ENCODE data around the gene NECAP2.

The NECAP2 gene

GRCh38 chr1:16440470-16441281, at the start of gene NECAP2:
NECAP2 (plus strand) TSS chr1:16440724; CDS start chr1:16440762, 38 bp downstream.
- DNase-seq = peak; percentile 97

- no peak for DNase-seq
These were observed 49.1 kb upstream of the NECAP2 start for GRCh38 chr1:16391411-16391810.

DNA sequence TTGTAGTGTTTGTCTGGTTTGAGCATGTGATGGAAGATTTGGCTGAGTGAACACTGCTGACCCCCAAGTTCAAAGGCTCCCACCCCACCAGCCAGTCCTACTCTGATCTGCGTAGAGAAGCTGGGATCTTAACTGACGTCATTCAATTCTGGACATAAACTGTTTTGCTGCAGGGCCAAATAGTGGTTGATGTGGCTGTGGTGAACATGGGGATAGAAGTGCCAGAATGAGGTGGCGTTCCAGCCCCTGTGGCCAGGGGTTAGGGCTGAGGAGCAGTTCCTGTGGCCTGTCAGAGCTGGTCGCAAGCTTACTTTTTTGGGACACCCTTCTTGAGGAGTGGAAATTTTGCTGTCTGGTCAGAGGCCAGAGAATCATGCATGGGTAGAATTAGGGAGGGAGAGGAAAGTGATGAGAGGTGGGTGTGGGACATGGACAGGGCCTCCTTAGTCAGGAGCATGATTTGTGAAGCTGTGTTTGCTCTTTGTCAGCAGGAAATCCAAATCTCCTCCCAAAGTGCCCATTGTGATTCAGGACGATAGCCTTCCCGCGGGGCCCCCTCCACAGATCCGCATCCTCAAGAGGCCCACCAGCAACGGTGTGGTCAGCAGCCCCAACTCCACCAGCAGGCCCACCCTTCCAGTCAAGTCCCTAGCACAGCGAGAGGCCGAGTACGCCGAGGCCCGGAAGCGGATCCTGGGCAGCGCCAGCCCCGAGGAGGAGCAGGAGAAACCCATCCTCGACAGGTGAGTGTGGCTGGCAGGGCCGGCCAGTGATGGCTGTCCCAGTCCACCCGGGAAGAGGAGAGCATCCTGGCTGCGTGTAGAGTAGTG, 47.6 kb upstream of the NECAP2 start:
- no peak for DNase-seq

DNA sequence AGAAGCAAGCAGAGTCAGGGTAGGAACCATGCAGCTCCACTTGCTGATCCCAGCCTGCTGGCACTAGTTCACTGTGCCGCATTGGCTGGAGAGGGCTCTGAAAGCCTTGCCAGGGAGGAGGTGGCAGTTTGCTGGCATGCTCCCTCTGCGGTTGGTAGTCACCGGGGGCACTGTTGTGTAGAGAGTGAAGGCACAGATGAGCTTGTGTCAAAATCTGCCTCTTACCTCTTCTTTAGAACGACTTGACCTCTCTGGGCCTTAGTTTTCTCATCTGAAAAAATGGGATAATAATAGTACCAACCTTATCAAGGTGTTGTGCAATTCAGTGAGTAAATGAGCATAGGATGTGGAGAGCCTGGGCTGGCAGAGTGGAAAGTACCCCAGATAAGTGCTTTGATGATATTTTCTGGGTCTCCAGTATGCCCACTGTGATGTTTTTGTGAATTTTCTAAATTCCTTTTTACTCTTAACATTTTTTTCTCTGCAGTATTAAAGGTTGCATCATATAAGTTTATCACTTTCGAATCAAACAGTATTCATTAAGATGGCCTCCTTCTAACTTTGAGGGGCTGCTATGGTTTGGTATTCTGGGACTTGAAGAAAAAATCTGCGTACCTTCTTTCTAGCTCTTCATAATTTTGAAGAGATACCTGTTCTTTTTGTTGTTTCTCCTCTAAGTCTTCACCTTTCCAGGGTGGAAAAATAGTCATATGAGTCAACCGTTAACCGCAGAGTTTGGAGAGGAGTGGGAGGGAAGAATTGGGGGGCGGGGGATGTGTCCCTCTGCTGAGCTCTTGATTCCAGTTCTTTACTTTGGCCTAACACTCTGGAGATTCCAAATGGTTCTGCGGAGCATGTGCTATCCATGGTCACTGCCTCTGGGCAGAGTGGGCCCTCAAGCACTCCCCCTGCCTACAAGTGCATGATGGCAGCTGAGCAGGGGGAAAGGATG, 46.7 kb upstream of the NECAP2 start:
- DNase-seq = no peak

- no peak for DNase-seq
These were observed 45.5 kb upstream of the NECAP2 start for GRCh38 chr1:16394977-16395376.

DNA sequence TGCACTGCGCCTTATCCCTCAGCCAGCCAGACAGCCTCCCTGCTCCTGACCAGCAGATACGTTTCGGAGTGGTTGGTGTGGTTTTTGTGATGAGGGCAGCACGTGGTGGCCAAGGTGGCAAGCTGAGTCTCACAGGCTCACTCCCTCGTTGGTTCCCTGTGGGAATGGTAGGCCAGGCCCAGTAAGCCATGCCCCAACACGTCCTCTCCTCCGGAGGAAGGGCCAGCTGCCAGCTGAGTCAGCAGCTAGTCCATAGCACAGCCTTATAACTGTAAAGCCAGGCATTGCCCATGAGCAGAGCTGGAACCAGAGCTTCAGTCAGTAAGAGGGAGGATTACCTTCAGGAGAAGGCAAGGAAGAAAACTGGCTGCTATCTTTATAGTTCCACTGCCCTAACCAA, 43.9 kb upstream of the NECAP2 start:
- DNase-seq = no peak

GRCh38 chr1:16397120-16397519, 43.4 kb upstream of the NECAP2 start:
- no peak for DNase-seq

GRCh38 chr1:16398371-16398953, 42.1 kb upstream of the NECAP2 start:
- no peak for DNase-seq

DNA sequence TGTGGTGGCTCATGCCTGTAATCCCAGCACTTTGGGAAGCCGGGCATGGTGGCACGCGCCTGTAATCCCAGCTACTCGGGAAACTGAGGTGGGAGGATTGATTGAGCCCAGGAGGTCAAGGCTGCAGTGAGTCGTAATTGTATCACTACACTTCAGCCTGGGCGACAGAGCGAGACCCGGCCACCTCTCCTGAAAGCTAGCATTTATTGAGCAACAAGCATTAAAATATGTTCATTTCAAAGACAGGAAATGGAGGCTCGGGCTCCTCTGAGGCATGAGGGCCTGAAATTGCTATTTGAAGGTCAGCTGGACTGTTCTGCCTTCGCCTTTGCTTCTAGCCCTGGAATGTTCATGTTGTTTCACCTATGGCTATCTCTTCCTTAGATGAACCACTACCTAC, 37.8 kb upstream of the NECAP2 start:
- DNase-seq = no peak

GRCh38 chr1:16405441-16405840, 35.1 kb upstream of the NECAP2 start:
- DNase-seq = no peak

DNA sequence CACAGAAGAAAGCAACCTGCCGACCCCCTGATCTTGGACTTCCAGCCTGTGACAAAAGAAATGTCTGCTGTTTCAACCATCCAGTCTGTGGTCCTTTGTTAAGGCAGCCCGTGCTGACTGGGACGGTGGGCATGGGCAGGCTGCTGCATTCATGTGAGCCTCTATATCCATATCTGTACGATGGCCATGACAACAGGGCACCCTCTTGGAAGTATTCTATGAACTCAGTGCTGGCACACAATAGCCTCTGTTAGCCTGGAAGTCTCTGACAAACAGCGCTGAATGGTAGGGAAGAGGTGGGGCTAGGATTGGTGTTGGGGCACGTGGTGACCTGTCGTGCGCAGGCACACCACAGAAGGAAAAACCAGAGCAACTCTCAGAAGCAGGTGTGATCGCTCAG, 33.7 kb upstream of the NECAP2 start:
- no peak for DNase-seq

- no peak for DNase-seq
These were observed 30.9 kb upstream of the NECAP2 start for GRCh38 chr1:16409536-16410152.

GRCh38 chr1:16410803-16411202, 29.7 kb upstream of the NECAP2 start:
- DNase-seq = no peak

- DNase-seq = no peak
These were observed 27.3 kb upstream of the NECAP2 start for GRCh38 chr1:16413191-16413590.

GRCh38 chr1:16418823-16419425, 21.6 kb upstream of the NECAP2 start:
- no peak for DNase-seq

DNA sequence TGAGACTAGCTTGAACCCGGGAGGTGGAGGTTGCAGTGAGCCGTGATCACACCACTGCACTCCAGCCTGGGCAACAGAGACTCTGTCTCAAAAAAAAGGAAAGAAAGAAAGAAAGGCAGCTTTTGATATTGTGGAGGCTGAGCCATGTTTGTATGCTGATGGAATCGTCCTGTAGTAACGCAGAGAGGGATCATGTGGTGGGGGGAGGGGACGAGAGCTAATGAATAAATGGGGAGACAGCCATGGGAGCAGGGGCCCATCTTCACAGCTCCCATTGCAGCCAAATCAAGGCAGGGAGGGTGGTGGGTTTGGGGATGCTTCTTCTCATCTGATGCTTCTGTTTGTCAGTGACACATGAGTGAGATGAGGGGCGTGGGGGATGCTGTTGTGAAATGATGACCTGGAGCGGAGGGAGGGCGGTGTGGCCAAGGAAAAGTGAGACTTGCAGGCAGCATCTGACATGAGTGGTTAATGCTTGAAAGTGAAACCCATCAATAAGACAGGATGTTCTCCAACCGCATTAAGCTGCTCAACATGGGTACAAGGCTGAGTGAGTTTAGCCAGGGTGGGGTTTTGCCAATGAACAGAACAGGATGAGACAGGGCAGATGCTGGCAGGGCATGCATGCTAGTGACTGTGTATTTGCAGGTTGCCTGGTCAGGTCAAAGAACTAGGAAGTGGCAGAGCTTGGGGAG, 20.0 kb upstream of the NECAP2 start:
- peak; percentile 46 for DNase-seq

DNA sequence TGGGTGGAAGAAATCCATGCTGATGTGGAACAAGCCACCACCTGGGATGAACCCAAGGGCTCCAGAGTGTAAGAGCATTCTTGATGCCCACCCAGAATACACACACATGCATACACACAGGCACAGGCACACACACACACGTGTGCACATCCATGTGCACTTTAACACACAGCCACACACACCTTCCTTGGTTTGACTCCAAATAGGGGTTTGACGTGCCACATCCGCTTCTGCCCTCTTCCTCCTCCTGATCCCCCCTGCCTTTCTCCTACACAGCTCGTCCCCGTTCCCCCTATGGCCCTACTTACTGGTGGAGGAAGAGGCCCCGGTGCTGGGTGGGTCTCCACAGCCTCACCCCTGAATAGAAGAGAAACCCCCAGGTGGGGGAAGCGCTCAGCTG, 19.3 kb upstream of the NECAP2 start:
- DNase-seq = no peak

- no peak for DNase-seq
These were observed 18.5 kb upstream of the NECAP2 start for GRCh38 chr1:16422041-16422440.

DNA sequence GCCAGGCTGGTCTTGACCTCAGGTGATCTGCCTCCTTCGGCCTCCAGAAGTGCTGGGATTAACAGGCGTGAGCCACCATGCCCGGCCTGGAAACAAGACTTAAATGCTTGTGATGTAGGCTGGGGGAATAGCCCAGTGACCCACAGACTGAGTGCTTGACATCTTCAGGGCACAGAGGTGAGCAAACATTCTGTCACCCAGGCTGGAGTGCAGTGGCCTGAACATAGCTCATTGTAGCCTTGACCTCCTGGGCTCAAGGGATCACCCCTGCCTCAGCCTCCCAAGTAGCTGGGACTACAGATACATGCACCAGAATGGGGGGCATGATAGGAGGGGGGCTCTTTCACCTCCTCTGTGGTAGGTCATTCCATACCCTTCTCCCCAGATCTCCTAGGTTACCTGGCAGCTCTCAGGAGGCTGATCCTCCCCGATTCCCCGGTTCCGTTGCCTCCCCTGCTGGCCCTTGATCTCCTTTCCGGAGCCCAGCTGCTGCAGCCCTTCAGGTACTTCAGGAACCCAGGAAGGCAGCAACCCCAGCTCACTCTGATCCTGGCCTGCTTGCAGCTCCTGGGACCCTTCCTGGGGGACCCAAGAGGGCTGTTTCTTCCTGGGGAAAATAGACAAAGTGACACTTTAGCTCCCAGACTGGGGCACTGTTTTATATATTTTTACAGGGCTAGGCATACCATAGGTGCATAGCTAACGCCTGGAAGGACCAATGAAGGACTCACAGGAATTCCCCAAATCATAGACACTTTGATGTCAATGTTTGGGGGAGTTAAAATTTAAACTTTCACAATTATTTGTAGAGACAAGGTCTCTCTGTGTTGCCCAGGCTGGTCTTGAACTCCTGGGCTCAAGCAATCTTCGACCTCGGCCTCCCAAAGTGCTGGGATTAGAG, 15.1 kb upstream of the NECAP2 start:
- DNase-seq = no peak

GRCh38 chr1:16430606-16431005, 9.9 kb upstream of the NECAP2 start:
- DNase-seq = no peak
